HEK293 (cell line): Measurements from ENCODE around the gene FAM83D.

ENCODE experiments used
- KLF10 ChIP-seq: fragments of 450-650 bp; IDR thresholded peaks from 2 replicates; pipeline ENCODE4 v1.5.1; 2018; ENCODE audit warnings: missing biosample characterization, mild to moderate bottlenecking, missing genetic modification characterization
- SP2 ChIP-seq: fragments of 450-650 bp; formaldehyde crosslinking; IDR thresholded peaks from 2 replicates; pipeline ENCODE4 v1.5.1; 2016; ENCODE audit warnings: missing biosample characterization, missing genetic modification characterization
- TRIM28 ChIP-seq: IDR thresholded peaks from 2 replicates; pipeline ENCODE4 v1.6.1; 2011; ENCODE audit warnings: low read length, control low read depth, borderline replicate concordance
- ZNF214 ChIP-seq: fragments of 450-650 bp; formaldehyde crosslinking; IDR thresholded peaks from 2 replicates; pipeline ENCODE4 v1.5.1; 2017; ENCODE audit warnings: missing biosample characterization, mild to moderate bottlenecking, missing genetic modification characterization, borderline replicate concordance
- ZNF274 ChIP-seq, 2 experiments: fragments of 200-500 bp in 1 of 2; fragments of 450-650 bp in 1 of 2; sonication (Bioruptor generic) in 1 of 2; formaldehyde crosslinking in 1 of 2; IDR thresholded peaks; 2 replicates each; pipeline versions ENCODE4 v1.5.1 to v1.6.1; 2014 to 2016; ENCODE audit warnings: borderline replicate concordance in 1 of 2, inconsistent platforms in 1 of 2, low read length in 1 of 2, missing biosample characterization in 1 of 2, missing genetic modification characterization in 1 of 2
- ZNF292 ChIP-seq: fragments of 450-650 bp; formaldehyde crosslinking; IDR thresholded peaks from 2 replicates; pipeline ENCODE4 v1.5.1; 2016; ENCODE audit warnings: low read depth, missing biosample characterization, missing genetic modification characterization, borderline replicate concordance
- ZNF341 ChIP-seq: fragments of 450-650 bp; formaldehyde crosslinking; IDR thresholded peaks from 2 replicates; pipeline ENCODE4; 2016; ENCODE audit warnings: low read depth, missing biosample characterization, missing genetic modification characterization
- ZNF558 ChIP-seq: fragments of 450-650 bp; formaldehyde crosslinking; IDR thresholded peaks from 2 replicates; pipeline ENCODE4 v1.5.1; 2016; ENCODE audit warnings: missing biosample characterization, missing genetic modification characterization
- ZNF654 ChIP-seq: fragments of 450-650 bp; formaldehyde crosslinking; IDR thresholded peaks from 2 replicates; pipeline ENCODE4 v1.5.1; 2016; ENCODE audit warnings: low read depth, missing biosample characterization, missing genetic modification characterization
- ZNF701 ChIP-seq: fragments of 450-650 bp; formaldehyde crosslinking; IDR thresholded peaks from 2 replicates; pipeline ENCODE4 v1.5.1; 2016; ENCODE audit warnings: missing biosample characterization, missing genetic modification characterization
- TF ChIP-seq, protein P1 (sequence below): fragments of 450-650 bp; formaldehyde crosslinking; IDR thresholded peaks from 2 replicates; pipeline ENCODE4 v1.5.1; 2016; ENCODE audit warnings: missing biosample characterization, missing genetic modification characterization
- TF ChIP-seq, protein P2 (sequence below): fragments of 450-650 bp; formaldehyde crosslinking; IDR thresholded peaks from 2 replicates; pipeline ENCODE4; 2016; ENCODE audit warnings: missing biosample characterization, missing genetic modification characterization
- TF ChIP-seq, protein P3 (sequence below): fragments of 450-650 bp; formaldehyde crosslinking; IDR thresholded peaks from 2 replicates; pipeline ENCODE4 v1.5.1; 2016; ENCODE audit warnings: missing biosample characterization, missing genetic modification characterization

DNA sequence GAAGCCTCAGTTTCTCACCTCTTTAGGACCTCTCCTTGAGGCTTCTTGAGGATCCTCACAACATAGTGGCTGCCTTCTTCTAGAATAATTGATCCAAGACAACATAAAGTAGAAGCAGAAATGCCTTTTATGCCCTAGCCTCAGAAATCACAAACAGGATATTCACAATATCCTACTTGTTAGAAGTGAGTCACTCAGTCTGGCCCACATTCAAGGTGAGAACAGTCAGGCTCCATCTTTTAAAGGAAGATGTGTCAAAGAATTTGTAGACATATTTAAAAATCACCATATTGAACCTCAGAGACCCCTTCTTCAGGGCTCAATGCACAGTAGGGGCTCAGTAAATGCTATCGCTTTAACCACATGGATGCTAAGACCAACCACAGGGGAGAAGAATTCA, 20.8 kb upstream of the FAM83D start:
- TF ChIP-seq, protein P1, sequence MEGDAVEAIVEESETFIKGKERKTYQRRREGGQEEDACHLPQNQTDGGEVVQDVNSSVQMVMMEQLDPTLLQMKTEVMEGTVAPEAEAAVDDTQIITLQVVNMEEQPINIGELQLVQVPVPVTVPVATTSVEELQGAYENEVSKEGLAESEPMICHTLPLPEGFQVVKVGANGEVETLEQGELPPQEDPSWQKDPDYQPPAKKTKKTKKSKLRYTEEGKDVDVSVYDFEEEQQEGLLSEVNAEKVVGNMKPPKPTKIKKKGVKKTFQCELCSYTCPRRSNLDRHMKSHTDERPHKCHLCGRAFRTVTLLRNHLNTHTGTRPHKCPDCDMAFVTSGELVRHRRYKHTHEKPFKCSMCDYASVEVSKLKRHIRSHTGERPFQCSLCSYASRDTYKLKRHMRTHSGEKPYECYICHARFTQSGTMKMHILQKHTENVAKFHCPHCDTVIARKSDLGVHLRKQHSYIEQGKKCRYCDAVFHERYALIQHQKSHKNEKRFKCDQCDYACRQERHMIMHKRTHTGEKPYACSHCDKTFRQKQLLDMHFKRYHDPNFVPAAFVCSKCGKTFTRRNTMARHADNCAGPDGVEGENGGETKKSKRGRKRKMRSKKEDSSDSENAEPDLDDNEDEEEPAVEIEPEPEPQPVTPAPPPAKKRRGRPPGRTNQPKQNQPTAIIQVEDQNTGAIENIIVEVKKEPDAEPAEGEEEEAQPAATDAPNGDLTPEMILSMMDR (tag by site-specific recombination): no peak
- TF ChIP-seq, protein P2, sequence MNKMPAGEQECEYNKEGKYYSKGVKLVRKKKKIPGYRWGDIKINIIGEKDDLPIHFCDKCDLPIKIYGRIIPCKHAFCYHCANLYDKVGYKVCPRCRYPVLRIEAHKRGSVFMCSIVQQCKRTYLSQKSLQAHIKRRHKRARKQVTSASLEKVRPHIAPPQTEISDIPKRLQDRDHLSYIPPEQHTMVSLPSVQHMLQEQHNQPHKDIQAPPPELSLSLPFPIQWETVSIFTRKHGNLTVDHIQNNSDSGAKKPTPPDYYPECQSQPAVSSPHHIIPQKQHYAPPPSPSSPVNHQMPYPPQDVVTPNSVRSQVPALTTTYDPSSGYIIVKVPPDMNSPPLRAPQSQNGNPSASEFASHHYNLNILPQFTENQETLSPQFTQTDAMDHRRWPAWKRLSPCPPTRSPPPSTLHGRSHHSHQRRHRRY (tag by site-specific recombination): no peak
- TF ChIP-seq KLF10 (tag by site-specific recombination): no peak
- no peak for TF ChIP-seq ZNF214 (tag by site-specific recombination)
- TF ChIP-seq TRIM28: no peak
- TF ChIP-seq SP2 (tag by site-specific recombination): no peak
- TF ChIP-seq ZNF701 (tag by site-specific recombination): no peak
- no peak for TF ChIP-seq ZNF292
- TF ChIP-seq ZNF341 (tag by site-specific recombination): no peak
- no peak for TF ChIP-seq ZNF558 (tag by site-specific recombination)
- no peak for TF ChIP-seq ZNF274 (IDR thresholded peaks at IDR 0.05; ENCODE audit: low read length)
- no peak for TF ChIP-seq ZNF274 (tag by site-specific recombination; IDR thresholded peaks at IDR 0.05; ENCODE audit: borderline replicate concordance)
- no peak for TF ChIP-seq ZNF654 (tag by site-specific recombination)
- TF ChIP-seq, protein P3, sequence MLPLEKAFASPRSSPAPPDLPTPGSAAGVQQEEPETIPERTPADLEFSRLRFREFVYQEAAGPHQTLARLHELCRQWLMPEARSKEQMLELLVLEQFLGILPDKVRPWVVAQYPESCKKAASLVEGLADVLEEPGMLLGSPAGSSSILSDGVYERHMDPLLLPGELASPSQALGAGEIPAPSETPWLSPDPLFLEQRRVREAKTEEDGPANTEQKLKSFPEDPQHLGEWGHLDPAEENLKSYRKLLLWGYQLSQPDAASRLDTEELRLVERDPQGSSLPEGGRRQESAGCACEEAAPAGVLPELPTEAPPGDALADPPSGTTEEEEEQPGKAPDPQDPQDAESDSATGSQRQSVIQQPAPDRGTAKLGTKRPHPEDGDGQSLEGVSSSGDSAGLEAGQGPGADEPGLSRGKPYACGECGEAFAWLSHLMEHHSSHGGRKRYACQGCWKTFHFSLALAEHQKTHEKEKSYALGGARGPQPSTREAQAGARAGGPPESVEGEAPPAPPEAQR (tag by site-specific recombination): no peak
